ENCODE measurements around the gene PNKD.
"Not testable (repeated sequence)": the region's sequence is repeated elsewhere in the genome, so short reads cannot be mapped to it uniquely, and the experiment has no call there.

PNKD gene

GRCh38 chr2:218292048-218293014 is 22.0 kb downstream of the PNKD start, which contains the start of gene TMBIM1:
Gene TMBIM1, minus strand, starts transcription at chr2:218292503. Its CDS starts 10,362 bp downstream, at chr2:218282141.
- DNase-seq (ENCODE audit: low read depth in 2 of 2): peak; percentile 63

GRCh38 chr2:218293715-218294429 is 23.6 kb downstream of the PNKD start:
- no peak for DNase-seq (ENCODE audit: low read depth in 2 of 2)

GRCh38 chr2:218294430-218295022 is 24.2 kb downstream of the PNKD start:
- no peak for DNase-seq (ENCODE audit: low read depth in 2 of 2)

GRCh38 chr2:218295029-218295428 is 24.7 kb downstream of the PNKD start:
- DNase-seq (ENCODE audit: low read depth in 2 of 2): no peak

GRCh38 chr2:218296200-218296599 is 25.9 kb downstream of the PNKD start:
- DNase-seq (ENCODE audit: low read depth in 2 of 2): no peak

GRCh38 chr2:218296847-218297246 is 26.5 kb downstream of the PNKD start:
- no peak for DNase-seq (ENCODE audit: low read depth in 2 of 2)

GRCh38 chr2:218298314-218298875 is 28.1 kb downstream of the PNKD start:
- DNase-seq (ENCODE audit: low read depth in 2 of 2): no peak

- DNase-seq (ENCODE audit: low read depth in 2 of 2): no peak
Observed at GRCh38 chr2:218300141-218300540, 29.8 kb downstream of the PNKD start.

GRCh38 chr2:218301176-218301819 is 31.0 kb downstream of the PNKD start:
- DNase-seq (ENCODE audit: low read depth in 2 of 2): peak; percentile 73 to 88

GRCh38 chr2:218305383-218305782 is 35.1 kb downstream of the PNKD start:
- DNase-seq (ENCODE audit: low read depth in 2 of 2): no peak

GRCh38 chr2:218306184-218306920 is 36.0 kb downstream of the PNKD start:
- no peak for DNase-seq (ENCODE audit: low read depth in 2 of 2)

GRCh38 chr2:218307415-218308090 is 37.2 kb downstream of the PNKD start:
- no peak for DNase-seq (ENCODE audit: low read depth in 2 of 2)

GRCh38 chr2:218310853-218311540 is 40.7 kb downstream of the PNKD start:
- DNase-seq (ENCODE audit: low read depth in 2 of 2): no peak

GRCh38 chr2:218311541-218312266 is 41.4 kb downstream of the PNKD start:
- DNase-seq (ENCODE audit: low read depth in 2 of 2): not testable (repeated sequence)

- no peak for DNase-seq (ENCODE audit: low read depth in 2 of 2)
Observed at GRCh38 chr2:218312267-218312756, 42.0 kb downstream of the PNKD start.

GRCh38 chr2:218313356-218313755 is 43.0 kb downstream of the PNKD start:
- DNase-seq (ENCODE audit: low read depth in 2 of 2): no peak

- not testable (repeated sequence) for DNase-seq (ENCODE audit: low read depth in 2 of 2)
Observed at GRCh38 chr2:218314764-218315163, 44.4 kb downstream of the PNKD start.

GRCh38 chr2:218315397-218315796 is 45.1 kb downstream of the PNKD start:
- DNase-seq (ENCODE audit: low read depth in 2 of 2): no peak

GRCh38 chr2:218317303-218317630 is 46.9 kb downstream of the PNKD start:
- DNase-seq (ENCODE audit: low read depth in 2 of 2): no peak

Measured in stimulated activated CD4-positive, alpha-beta T cell treated with anti-CD3 and anti-CD28 coated beads, Interleukin-12 subunit alpha, Interleukin-12 subunit beta, amount 100 ng/mL, for 24 hours (primary cell).